ENCODE measurements around the gene ZC3H18.

DNA sequence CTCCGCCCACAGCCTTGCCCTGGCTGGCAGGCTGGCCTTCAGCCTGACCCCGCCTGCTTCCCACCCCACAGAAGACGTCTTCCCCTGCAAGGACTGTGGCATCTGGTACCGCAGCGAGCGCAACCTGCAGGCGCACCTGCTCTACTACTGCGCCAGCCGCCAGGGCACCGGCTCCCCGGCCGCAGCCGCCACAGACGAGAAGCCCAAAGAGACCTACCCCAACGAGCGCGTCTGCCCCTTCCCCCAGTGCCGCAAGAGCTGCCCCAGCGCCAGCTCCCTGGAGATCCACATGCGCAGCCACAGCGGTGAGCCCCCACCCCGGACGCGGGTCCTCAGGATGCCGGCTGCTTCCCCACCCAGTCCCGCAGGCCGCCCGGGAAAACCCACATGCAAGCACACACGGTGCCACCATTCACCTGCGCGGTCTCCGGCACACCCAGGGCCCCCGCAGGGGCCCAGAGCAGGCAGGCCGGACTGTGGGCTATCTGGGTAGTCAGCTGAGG, 38.2 kb upstream of the ZC3H18 start:
- no peak for TF ChIP-seq CTCF (IDR thresholded peaks at IDR 0.05)
- TF ChIP-seq ZFX (IDR thresholded peaks at IDR 0.05; ENCODE audit: borderline replicate concordance), result no peak
